Hindlimb muscle (tissue), 1 donor: Measurements from ENCODE around the gene CLCF1. TPM values are rescaled to one million over a fixed set of nuclear protein-coding genes. Genes with fewer than 3 reads are reported as not detected.
A peak's percentile ranks its signal among the peaks of the same experiment; 100 is the strongest.

Source experiments
- DNase-seq: peaks from one replicate; pipeline ENCODE4 v3.0.0-alpha.2; 2013
- polyA plus RNA-seq: library from polyadenylated mRNA; unstranded; fragments of 120-200 nt; gene quantifications from one replicate; pipeline ENCODE4 v1.2.1, GENCODE V29; 2013; ENCODE audit not compliant: insufficient read length

CLCF1 gene
- polyA plus RNA-seq, 1 donor = 3.6 TPM

GRCh38 chr11:67356387-67356863 is 17.0 kb downstream of the CLCF1 start:
- DNase-seq = no peak

- no peak for DNase-seq
These were observed 17.5 kb downstream of the CLCF1 start for GRCh38 chr11:67355794-67356386.

GRCh38 chr11:67355023-67355793 is 18.2 kb downstream of the CLCF1 start:
- no peak for DNase-seq

- no peak for DNase-seq
These were observed 19.0 kb downstream of the CLCF1 start for GRCh38 chr11:67354075-67355022.

- DNase-seq = peak; percentile 94
These were observed 19.9 kb downstream of the CLCF1 start, which contains the start of gene POLD4 for GRCh38 chr11:67353317-67354074. POLD4 (minus strand) TSS chr11:67353546; CDS start chr11:67353399, 147 bp downstream.

- no peak for DNase-seq
These were observed 20.7 kb downstream of the CLCF1 start for GRCh38 chr11:67352546-67353316.

- DNase-seq = peak; percentile 78
These were observed 22.0 kb downstream of the CLCF1 start for GRCh38 chr11:67351275-67352005.

GRCh38 chr11:67349928-67350465 is 23.4 kb downstream of the CLCF1 start:
- DNase-seq = no peak

GRCh38 chr11:67349457-67349856 is 23.9 kb downstream of the CLCF1 start:
- DNase-seq = no peak

GRCh38 chr11:67349036-67349435 is 24.4 kb downstream of the CLCF1 start:
- DNase-seq = no peak

- DNase-seq = no peak
These were observed 25.2 kb downstream of the CLCF1 start for GRCh38 chr11:67347964-67348749.

GRCh38 chr11:67345920-67346819 is 27.2 kb downstream of the CLCF1 start:
- DNase-seq = no peak

- no peak for DNase-seq
These were observed 28.0 kb downstream of the CLCF1 start for GRCh38 chr11:67345247-67345919.

- DNase-seq = no peak
These were observed 29.1 kb downstream of the CLCF1 start for GRCh38 chr11:67344264-67344663.

- DNase-seq = no peak
These were observed 36.1 kb downstream of the CLCF1 start for GRCh38 chr11:67337257-67337656.

- DNase-seq = no peak
These were observed 41.2 kb downstream of the CLCF1 start for GRCh38 chr11:67332081-67332691.

- no peak for DNase-seq
These were observed 49.9 kb downstream of the CLCF1 start for GRCh38 chr11:67323526-67323925.
